GM18511 (cell line): ENCODE data around the gene RCCD1.

ENCODE experiments used
- ATAC-seq: cut with Tn5 transposase; IDR thresholded peaks from one replicate; pipeline ENCODE4 v1.9.1; 2021; ENCODE audit warnings: mild to moderate bottlenecking, moderate library complexity; ENCODE audit not compliant: unreplicated experiment

RCCD1 gene

GRCh38 chr15:91001209-91001608 lies 46.5 kb downstream of the RCCD1 start:
- no peak for ATAC-seq

- ATAC-seq = no peak
Measured at GRCh38 chr15:91007266-91007665, 52.6 kb downstream of the RCCD1 start.
